GM18526 (cell line): ENCODE measurements around the gene TPST1.

Experiments
- POLR2A ChIP-seq: IDR thresholded peaks from 3 replicates; pipeline ENCODE4 v1.6.1; 2011; ENCODE audit not compliant: insufficient read length; ENCODE audit errors: extremely low read depth

The TPST1 gene

DNA sequence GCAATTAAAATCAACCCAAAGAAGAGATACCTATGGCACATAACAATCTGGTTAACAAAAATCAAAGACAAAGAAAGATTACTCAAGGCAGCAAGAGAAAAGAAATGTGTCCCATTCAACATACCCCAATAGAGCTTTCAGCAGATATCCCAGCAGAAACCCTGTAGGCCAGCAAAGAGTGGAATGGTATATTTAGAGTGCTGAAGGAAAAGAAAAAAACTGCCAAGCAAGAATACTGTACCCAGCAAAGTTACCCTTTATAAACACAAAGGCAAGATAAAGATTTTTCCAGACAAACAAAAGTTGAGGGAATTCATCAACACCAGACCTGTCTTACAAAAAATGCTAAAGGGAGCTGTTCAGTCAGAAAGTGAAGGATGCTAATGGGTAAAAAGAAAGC is 131.6 kb downstream of the TPST1 start:
- TF ChIP-seq POLR2A = no peak

DNA sequence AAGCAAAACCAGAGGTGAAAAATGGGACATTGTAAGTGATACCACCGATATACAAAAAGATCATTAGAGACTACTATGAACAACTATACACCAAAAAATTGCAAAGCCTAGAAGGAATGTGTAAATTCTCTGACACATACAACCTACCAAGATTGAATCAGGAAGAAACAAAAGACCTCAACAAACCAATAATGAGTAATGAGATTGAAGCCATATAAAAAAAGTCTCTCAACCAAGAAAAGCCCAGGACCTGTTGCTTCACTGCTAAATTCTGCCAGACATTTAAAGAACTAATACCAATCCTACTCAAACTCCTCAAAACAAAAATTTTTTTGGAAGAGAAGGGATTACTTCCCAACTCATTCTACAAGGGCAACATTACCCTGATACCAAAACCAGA is 134.0 kb downstream of the TPST1 start:
- TF ChIP-seq POLR2A = no peak

DNA sequence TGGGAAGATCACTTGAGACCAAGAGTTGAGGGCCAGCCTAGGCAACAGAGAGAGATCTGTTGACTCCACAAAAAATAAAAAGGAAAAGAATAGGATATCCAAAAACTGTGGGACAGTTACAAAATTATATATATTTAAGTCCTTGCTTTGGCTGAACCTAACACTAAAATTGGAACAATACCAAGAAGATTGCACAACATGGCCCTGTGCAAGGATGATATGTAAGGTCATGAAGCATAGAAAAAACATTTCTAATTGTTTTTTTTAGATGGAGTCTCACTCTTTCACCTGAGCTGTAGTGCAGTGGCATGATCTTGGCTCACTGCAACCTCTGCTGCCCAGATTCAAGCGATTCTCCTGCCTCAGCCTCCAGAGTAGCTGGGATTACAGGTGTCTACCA is 139.0 kb downstream of the TPST1 start:
- TF ChIP-seq POLR2A = no peak

DNA sequence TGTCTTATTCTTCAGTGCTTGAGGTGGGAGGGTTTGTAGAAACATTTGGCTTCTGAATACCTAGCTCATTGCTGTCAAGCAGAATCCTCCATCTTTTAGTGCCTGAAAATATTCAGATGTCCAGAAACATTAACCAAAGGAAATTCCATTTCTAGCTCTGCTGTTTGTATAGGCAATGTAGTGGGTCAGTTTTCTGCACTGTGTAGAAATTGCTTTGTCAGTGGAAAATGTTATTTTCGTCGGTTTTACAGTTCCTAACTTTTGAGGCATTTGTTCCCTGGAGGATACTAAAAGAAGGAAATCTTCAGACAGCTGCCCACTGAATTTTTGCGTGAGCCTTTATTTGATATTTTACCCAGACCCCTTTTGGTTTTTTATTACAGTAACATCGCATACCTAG is 143.4 kb downstream of the TPST1 start:
- no peak for TF ChIP-seq POLR2A

DNA sequence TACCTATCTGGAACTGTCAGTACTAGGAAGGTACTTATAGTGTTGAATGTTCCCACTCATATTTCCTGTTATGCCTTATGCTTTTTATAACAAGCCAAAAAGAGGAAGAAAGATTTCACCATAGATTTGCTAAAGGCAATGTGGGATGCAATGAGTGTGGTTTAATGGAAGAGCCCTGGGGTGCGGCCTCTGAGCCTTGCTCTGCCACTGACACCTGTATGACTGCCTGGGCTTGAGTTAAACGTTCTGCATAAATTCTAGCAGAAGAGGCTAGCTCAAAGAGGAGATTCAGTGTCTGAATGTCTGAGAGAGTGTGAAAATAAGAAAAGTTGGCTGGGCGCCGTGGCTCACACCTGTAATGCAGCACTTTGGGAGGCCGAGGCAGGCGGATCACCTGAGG is 143.8 kb downstream of the TPST1 start:
- no peak for TF ChIP-seq POLR2A

DNA sequence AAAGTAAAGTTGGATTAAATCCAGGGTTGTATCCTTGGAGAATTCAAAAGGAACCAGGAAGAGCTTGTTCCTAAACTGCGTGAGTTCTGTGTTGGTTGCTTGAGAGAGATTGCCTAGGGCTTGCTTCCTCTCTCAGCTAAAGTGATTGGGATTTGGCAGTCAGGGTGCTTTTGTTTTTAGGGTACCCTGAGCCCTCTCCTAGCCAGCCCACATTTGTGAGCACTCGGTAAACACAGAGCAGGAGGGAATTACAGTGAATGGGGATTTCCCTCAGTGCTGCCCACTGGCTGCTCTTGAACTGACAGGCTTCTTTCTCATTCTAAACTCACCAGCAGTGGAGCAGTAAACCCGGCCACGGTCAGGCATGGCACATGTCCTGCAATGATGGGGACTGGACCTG is 146.9 kb downstream of the TPST1 start:
- TF ChIP-seq POLR2A = no peak

DNA sequence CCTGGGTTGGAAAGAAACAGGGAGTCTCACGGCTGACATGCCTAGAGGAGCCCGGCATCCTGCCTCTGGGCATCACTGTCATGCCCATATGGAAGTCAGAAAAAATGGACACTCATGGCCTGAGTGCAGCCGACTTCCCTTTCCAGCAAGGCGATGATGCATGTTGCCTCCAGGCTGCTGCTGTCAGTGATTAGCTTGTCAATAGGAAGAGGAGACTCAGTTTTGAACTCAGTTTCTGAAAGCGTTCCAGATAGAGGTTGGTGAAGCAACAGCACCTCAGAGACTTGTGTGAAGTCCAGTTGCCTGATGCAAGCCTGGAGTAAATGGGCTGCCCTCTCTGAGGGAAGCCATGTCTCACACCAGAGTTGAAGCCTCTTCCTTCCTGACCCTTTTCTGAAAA is 148.4 kb downstream of the TPST1 start:
- TF ChIP-seq POLR2A = no peak

DNA sequence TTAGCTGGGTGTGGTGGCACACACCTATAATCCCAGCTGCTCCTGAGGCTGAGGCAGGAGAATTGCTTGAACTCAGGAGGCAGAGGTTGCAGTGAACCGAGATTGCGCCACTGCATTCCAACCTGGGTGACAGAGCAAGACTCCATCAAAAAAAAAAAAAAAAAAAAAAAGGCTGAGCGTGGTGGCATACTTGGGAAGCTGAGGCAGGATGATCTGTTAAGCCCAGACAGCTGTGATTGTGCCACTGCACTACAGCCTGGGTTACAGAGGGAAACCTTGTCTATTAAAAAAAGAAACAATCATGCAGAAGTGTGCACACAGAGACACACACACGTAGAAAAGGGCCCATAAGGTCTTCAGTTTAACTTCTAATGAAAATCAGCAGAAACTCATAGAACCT is 150.6 kb downstream of the TPST1 start:
- TF ChIP-seq POLR2A = no peak

DNA sequence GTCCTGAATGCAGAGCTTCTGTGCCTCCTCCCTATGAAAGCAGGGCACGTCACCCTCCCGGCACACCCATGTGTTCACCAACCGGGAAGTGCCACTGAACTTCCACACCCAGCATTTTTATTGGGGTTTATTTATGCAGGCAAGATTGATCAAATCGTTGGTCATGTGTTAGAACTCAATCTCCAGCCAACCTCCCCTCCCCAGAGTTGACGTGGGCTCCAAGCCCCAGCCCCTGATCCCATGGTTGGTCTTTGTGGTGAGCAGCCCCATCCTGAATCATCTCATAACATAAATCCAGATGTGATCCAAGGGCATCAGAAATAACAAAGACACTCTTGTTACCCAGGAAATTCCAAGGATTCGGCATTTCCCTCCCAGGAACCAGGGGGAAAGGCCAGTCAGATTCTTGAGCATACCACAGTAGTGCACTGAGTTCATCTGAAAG is 151.2 kb downstream of the TPST1 start:
- no peak for TF ChIP-seq POLR2A

DNA sequence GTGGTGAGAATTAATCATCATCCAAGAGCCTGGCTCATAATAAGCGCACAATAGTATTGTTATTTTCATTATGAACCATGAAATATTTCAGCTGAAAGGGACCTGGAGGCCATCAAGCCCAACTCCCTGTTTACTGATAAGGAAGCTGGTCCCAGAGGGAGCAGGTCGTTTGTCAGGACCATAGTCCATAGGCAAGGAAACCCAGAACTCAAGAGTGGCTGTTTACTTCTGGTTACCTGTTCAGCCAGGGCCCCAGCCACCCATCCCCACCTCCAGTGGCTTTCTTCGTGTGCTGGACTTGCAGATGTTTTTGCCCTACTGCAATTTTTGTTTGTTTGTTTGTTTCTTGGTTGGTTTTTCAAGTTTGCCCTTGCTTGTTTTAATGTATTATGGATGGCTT is 152.0 kb downstream of the TPST1 start:
- no peak for TF ChIP-seq POLR2A

DNA sequence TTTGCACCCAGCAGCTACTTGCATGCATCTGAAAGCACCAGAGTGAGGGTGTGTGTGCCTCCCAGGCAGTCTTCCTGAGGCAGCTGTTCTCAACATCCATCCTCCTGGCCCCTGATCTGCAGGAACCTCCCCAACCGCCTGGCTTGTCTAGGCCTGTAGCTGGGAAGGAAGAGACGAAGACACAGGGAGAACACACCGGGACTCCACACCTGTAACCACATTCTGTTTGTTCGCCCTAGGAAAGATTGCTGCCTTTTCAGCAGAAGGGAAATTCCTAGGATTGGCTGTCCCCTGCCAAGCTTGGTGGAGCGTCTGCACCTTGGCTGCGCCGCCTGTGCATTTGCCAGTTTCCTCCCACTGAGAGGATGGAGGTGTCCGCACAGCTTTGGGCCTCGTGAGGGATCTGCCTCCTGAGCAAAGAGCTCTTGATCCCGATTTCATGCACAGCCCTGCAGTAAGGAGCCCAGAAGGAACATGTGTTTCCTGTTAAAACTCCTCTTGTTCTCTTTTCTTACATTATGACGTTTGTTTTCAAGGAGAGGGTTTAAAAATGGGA is 154.6 kb downstream of the TPST1 start:
- TF ChIP-seq POLR2A = no peak

DNA sequence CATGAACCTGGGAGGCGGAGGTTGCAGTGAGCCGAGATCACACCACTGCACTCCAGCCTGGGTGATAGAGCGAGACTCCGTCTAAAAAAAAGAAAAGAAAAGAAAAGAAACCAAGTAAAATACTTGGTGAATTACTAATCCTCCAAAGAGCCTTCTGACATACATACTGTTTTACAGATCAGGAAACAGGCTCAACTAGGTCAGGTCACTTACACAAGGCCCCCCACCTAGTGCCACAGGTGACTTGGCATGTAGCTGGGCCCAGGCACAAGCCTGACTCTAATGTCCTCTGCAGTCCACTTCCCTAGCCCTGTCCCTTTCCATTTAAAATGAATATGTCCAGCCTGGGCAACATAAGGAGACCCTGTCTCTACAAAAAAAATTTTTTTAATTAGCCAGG is 157.0 kb downstream of the TPST1 start:
- TF ChIP-seq POLR2A = no peak

DNA sequence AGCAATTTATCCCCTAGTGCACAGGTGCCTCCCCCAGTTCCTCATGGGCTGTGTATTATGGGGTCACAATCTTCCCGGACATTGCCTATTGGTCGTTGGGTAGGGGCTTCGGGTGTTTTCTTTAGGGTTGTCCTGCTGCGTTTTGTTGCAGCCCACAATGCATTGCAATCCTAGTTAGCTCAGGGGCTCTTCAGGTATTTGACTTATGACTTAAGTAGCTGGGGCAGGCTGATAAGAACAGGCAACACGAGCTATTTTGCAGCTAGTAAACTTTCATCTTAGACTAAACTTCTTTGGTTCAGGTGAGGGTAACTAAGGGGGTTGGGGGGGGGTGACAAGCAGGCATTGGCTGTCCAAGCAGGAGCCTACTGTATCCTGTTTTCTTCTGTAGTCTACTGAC is 158.5 kb downstream of the TPST1 start:
- no peak for TF ChIP-seq POLR2A

DNA sequence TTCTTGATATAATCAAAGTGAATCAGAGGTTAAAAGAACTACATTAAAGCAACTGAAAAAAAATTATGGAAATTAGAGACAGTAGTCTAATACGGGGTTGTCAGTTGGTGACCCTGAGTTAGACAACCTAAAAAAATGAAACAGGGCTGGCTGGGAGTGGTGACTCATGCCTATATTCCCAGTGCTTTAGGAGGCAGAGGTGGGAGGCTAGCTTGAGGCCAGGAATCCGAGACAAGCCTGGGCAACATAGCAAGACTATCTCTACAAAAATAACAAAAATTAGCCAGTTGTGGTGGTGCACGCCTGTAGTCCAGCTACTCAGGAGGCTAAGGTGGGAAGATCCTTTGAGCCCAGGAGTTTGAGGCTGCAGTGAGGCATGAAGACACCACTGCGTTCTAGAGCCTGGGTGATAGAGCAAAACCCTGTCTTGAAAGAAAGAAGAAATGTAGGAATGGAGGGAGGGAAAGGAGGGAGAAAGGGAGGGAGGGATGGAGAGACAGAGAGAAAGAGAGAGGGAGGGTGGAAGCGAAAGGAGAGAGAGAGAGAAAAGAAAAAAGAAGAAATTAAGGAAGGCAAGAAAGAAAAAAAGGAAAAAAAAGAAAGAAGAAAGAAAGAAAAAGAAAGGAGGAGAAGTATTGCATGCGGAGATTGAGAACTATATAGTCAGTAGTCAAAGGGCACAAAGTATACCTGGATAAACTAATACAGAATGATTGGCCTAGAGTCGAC is 166.1 kb downstream of the TPST1 start:
- no peak for TF ChIP-seq POLR2A

DNA sequence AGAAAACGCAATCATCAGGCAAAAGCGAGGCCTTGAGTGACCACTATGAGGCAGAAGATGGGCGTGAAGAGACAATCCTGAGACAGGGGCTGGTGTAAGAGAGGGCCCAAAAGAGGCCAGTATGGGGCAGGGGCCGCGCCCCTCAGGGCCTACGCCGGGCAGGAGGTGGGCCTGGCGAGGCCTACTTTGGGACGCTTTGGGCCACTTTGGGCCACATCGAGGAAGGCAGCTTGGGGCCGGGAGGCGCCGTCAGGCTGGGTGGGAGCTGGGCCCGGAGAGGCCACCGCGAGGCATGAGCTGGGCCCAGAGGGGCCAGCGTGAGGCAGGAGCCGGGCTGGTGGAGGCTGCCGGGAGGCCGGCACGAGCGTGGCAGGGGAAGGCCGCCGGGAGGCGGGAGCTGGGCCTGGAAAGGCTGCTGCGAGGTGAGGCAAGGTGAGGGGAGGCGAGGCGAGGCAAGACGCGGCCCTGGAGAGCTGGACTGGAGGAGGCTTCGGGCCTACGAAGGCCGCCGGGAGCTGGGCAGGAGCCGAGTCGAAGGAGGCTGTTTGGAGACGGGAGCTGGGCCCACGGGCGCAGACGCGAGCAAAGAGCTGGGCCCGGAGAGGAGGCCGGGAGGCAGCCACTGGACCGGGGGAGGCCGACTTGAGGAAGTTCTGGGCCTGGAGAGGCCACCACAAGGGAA is 171.3 kb downstream of the TPST1 start:
- no peak for TF ChIP-seq POLR2A

DNA sequence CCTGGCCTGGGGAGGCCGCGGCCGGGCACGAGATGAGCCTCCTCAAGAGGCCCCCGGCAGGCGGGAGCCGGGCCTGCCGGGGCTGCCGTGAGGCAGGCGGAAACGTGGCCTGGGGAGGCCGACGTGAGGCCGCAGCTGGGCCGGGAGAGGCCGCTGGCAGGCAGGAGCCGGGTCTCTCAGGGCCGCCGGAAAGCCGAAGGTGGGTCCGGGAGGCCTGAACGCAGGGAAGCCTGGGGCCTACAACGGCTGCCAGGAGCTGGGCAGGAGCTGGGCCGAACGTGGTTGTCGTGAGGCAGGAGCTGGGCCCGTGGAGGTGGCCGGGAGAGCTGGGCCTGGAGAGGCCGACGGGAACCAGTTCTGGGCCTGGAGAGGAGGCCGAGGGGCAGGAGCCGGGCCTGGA is 171.9 kb downstream of the TPST1 start:
- no peak for TF ChIP-seq POLR2A
